GM23338 (cell line): ENCODE measurements around the gene TNFRSF12A. TPM values are rescaled to one million over a fixed set of nuclear protein-coding genes. Genes with fewer than 3 reads are reported as not detected.

Experiments used
- ATAC-seq: fragments of 200-7000 bp; cut with Tn5 transposase; 3 replicates; pipeline ENCODE4 v1.9.1; 2020
- DNase-seq: peaks from one replicate; pipeline ENCODE4 v3.0.0-alpha.2; 2015; ENCODE audit warnings: low spot score
- H2AFZ ChIP-seq: fragments of 200-600 bp; sonication (generic); 2 replicates; pipeline ENCODE4 v1.8.0; 2016; ENCODE audit warnings: antibody characterized with exemption, mild to moderate bottlenecking, moderate library complexity
- H3F3A ChIP-seq: fragments of 200-600 bp; sonication (generic); replicated peaks from 2 replicates; pipeline ENCODE4 v1.8.0; 2017; ENCODE audit warnings: antibody characterized with exemption, mixed run types, low read depth
- H3K27ac ChIP-seq: fragments of 200-600 bp; sonication (generic); 2 replicates; pipeline ENCODE4 v1.6.1; 2016; ENCODE audit warnings: low read depth
- H3K27me3 ChIP-seq: fragments of 200-600 bp; sonication (generic); 2 replicates; pipeline ENCODE4 v1.8.0; 2016; ENCODE audit warnings: mild to moderate bottlenecking, mixed run types, moderate library complexity; ENCODE audit not compliant: insufficient read depth
- H3K36me3 ChIP-seq: fragments of 200-600 bp; sonication (generic); 2 replicates; pipeline ENCODE4 v1.8.0; 2016; ENCODE audit warnings: mild to moderate bottlenecking; ENCODE audit not compliant: insufficient read depth
- H3K4me1 ChIP-seq: fragments of 200-600 bp; sonication (generic); 2 replicates; pipeline ENCODE4 v1.8.0; 2016; ENCODE audit warnings: mild to moderate bottlenecking, moderate library complexity; ENCODE audit not compliant: insufficient read depth
- H3K4me2 ChIP-seq: fragments of 200-600 bp; sonication (generic); 2 replicates; pipeline ENCODE4 v1.7.1; 2017; ENCODE audit warnings: mixed run types
- H3K4me3 ChIP-seq: fragments of 200-600 bp; sonication (generic); 2 replicates; pipeline ENCODE4 v1.6.1; 2016; ENCODE audit warnings: mixed run types
- H3K79me2 ChIP-seq: fragments of 200-600 bp; sonication (generic); replicated peaks from 2 replicates; pipeline ENCODE4 v1.8.0; 2017; ENCODE audit warnings: mild to moderate bottlenecking; ENCODE audit not compliant: insufficient read depth
- H3K9me2 ChIP-seq: fragments of 200-600 bp; sonication (generic); 2 replicates; pipeline ENCODE4 v1.8.0; 2017; ENCODE audit not compliant: insufficient read depth
- H4K20me1 ChIP-seq: fragments of 200-600 bp; sonication (generic); replicated peaks from 2 replicates; pipeline ENCODE4 v1.8.0; 2017; ENCODE audit warnings: mild to moderate bottlenecking; ENCODE audit not compliant: insufficient read depth
- H3K27ac Mint-ChIP-seq: 2 replicates; pipeline ENCODE4 v1.8.0; 2020; ENCODE audit warnings: inconsistent platforms, mild to moderate bottlenecking, moderate library complexity, mixed read lengths
- H3K27me3 Mint-ChIP-seq: 3 replicates; pipeline ENCODE4 v1.8.0; 2022; ENCODE audit warnings: low read depth, mild to moderate bottlenecking, moderate library complexity, mixed read lengths, inconsistent platforms; ENCODE audit not compliant: insufficient read depth, poor library complexity
- H3K36me3 Mint-ChIP-seq: 3 replicates; pipeline ENCODE4 v1.8.0; 2021; ENCODE audit warnings: low read depth, mild to moderate bottlenecking, inconsistent platforms, moderate library complexity, mixed read lengths
- H3K4me1 Mint-ChIP-seq: 3 replicates; pipeline ENCODE4 v1.8.0; 2020; ENCODE audit warnings: mild to moderate bottlenecking, inconsistent platforms, mixed read lengths
- H3K4me3 Mint-ChIP-seq: 3 replicates; pipeline ENCODE4 v1.8.0; 2021; ENCODE audit warnings: moderate library complexity, mild to moderate bottlenecking, inconsistent platforms, mixed read lengths
- H3K9me3 Mint-ChIP-seq: 3 replicates; pipeline ENCODE4 v1.8.0; 2020; ENCODE audit warnings: moderate library complexity, mild to moderate bottlenecking, inconsistent platforms, mixed read lengths
- CREB1 ChIP-seq: fragments of 250-450 bp; sonication (Bioruptor Pico); IDR thresholded peaks from 2 replicates; pipeline ENCODE4 v1.5.0; 2020; ENCODE audit warnings: low read depth, mild to moderate bottlenecking, moderate library complexity
- EZH2 ChIP-seq: fragments of 200-600 bp; sonication (generic); IDR thresholded peaks from one replicate; pipeline ENCODE4 v1.8.0; 2017; ENCODE audit warnings: antibody characterized with exemption, mild to moderate bottlenecking, low read depth; ENCODE audit not compliant: unreplicated experiment
- EZH2phosphoT487 ChIP-seq: fragments of 200-600 bp; sonication (generic); IDR thresholded peaks from one replicate; pipeline ENCODE4 v1.8.1; 2018; ENCODE audit warnings: antibody characterized with exemption; ENCODE audit not compliant: unreplicated experiment
- JUNB ChIP-seq: IDR thresholded peaks from one replicate; pipeline ENCODE4 v1.6.1; 2016; ENCODE audit warnings: antibody characterized with exemption; ENCODE audit not compliant: unreplicated experiment
- NANOG ChIP-seq: IDR thresholded peaks from 2 replicates; pipeline ENCODE4 v1.6.1; 2016; ENCODE audit warnings: antibody characterized with exemption, borderline replicate concordance
- POLR2AphosphoS5 ChIP-seq: IDR thresholded peaks from 2 replicates; pipeline ENCODE4 v1.6.1; 2016; ENCODE audit warnings: antibody characterized with exemption, low read depth
- STAT1 ChIP-seq: IDR thresholded peaks from one replicate; pipeline ENCODE4 v1.6.1; 2016; ENCODE audit warnings: antibody characterized with exemption; ENCODE audit not compliant: unreplicated experiment
- ZNF114 ChIP-seq: fragments of 250-450 bp; sonication (Bioruptor Pico); IDR thresholded peaks from 2 replicates; pipeline ENCODE4 v1.5.0; 2020; ENCODE audit warnings: mild to moderate bottlenecking, moderate library complexity
- ZNF331 ChIP-seq: fragments of 250-450 bp; sonication (Bioruptor Pico); IDR thresholded peaks from 2 replicates; pipeline ENCODE4 v1.5.0; 2020; ENCODE audit warnings: low read depth, mild to moderate bottlenecking, moderate library complexity
- polyA plus RNA-seq: library from polyadenylated mRNA; unstranded; fragments of >200 nt; fragmentation: Nextera tagmentation; extraction: Ambion mirVana; gene quantifications from 2 replicates; pipeline ENCODE4 v1.2.1, GENCODE V29; 2016
- total RNA-seq: library from RNA; depleted of rRNA; stranded (reverse); fragments of >200 nt; shearing (Covaris generic); gene quantifications from 2 replicates; pipeline ENCODE4 v1.2.3, GENCODE V29; 2014
- TF ChIP-seq, protein P1 (sequence below): IDR thresholded peaks from 2 replicates; pipeline ENCODE4 v1.6.1; 2016; ENCODE audit warnings: antibody characterized with exemption
- TF ChIP-seq, protein P2 (sequence below): IDR thresholded peaks from one replicate; pipeline ENCODE4 v1.6.1; 2018; ENCODE audit warnings: antibody characterized with exemption; ENCODE audit not compliant: unreplicated experiment
- TF ChIP-seq, protein P3 (sequence below): fragments of 250-450 bp; sonication (Bioruptor Pico); IDR thresholded peaks from 2 replicates; pipeline ENCODE4 v1.5.0; 2020; ENCODE audit warnings: mild to moderate bottlenecking, moderate library complexity
- TF ChIP-seq, protein P4 (sequence below), 2 experiments: fragments of 200-600 bp in 1 of 2; sonication (generic) in 1 of 2; conservative IDR thresholded peaks; 2 replicates each; pipeline versions ENCODE4 v1.5.1 to v1.6.1; 2016 to 2017; ENCODE audit warnings: antibody characterized with exemption in 2 of 2, low read depth in 2 of 2, mild to moderate bottlenecking in 2 of 2, moderate library complexity in 1 of 2

Gene TNFRSF12A
- total and polyA plus RNA-seq, 2 experiments from 2014 or later = 78.0 to 152 TPM

DNA sequence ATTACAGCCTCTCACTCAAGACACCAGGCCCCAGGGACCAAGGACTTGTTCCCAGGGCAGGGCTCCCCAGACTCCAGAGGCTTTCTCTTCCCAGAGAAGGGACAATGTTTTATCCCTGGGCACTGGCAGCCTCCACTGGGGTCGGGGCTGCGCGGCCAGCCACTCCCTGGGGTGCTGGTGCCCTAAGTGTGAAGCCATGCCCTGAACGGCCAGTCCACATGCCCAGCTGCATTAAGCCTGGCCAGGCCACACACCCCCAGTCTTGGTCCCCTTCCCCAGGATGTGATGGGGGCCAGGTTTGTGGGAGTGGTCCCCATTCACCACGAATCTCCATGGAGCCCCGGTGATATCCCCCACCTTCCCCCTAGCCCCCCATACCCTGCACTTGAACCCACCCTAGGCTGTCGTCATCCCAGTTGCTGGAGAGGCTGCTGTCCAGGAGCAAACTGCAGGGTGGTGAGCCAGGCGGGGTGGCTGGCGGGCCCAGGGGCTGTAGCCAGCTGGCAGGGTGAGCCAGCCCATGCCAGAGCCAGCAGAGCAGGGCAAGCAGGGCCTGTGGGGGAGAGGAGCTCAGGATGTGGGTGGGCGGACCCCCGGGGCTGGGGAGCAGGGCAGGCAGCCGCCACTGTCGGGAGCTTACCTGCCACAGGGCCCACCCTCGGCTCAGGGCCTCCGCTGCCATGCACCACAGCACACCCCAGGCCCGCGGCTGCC is 46.4 kb upstream of the TNFRSF12A start:
- H3K27me3 ChIP-seq = no peaks in the 10 kb centered on the region
- H3K4me3 Mint-ChIP-seq = no peak overlapping the region
- no peaks in the 10 kb centered on the region for H3K9me3 Mint-ChIP-seq
- H3K36me3 ChIP-seq = 0 out of 2 replicates have a peak, but pooled peaks cover 3% of the 10 kb centered on the region
- TF ChIP-seq POLR2AphosphoS5 (no peak), CREB1 (no peak), ZNF114 (CRISPR knock-in tag) (no peak), ZNF331 (CRISPR knock-in tag) (no peak), NANOG (no peak), STAT1 (no peak), EZH2 (no peak), EZH2phosphoT487 (no peak), JUNB (no peak)
- TF ChIP-seq, protein P1, sequence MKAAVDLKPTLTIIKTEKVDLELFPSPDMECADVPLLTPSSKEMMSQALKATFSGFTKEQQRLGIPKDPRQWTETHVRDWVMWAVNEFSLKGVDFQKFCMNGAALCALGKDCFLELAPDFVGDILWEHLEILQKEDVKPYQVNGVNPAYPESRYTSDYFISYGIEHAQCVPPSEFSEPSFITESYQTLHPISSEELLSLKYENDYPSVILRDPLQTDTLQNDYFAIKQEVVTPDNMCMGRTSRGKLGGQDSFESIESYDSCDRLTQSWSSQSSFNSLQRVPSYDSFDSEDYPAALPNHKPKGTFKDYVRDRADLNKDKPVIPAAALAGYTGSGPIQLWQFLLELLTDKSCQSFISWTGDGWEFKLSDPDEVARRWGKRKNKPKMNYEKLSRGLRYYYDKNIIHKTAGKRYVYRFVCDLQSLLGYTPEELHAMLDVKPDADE = no peak
- TF ChIP-seq, protein P2, sequence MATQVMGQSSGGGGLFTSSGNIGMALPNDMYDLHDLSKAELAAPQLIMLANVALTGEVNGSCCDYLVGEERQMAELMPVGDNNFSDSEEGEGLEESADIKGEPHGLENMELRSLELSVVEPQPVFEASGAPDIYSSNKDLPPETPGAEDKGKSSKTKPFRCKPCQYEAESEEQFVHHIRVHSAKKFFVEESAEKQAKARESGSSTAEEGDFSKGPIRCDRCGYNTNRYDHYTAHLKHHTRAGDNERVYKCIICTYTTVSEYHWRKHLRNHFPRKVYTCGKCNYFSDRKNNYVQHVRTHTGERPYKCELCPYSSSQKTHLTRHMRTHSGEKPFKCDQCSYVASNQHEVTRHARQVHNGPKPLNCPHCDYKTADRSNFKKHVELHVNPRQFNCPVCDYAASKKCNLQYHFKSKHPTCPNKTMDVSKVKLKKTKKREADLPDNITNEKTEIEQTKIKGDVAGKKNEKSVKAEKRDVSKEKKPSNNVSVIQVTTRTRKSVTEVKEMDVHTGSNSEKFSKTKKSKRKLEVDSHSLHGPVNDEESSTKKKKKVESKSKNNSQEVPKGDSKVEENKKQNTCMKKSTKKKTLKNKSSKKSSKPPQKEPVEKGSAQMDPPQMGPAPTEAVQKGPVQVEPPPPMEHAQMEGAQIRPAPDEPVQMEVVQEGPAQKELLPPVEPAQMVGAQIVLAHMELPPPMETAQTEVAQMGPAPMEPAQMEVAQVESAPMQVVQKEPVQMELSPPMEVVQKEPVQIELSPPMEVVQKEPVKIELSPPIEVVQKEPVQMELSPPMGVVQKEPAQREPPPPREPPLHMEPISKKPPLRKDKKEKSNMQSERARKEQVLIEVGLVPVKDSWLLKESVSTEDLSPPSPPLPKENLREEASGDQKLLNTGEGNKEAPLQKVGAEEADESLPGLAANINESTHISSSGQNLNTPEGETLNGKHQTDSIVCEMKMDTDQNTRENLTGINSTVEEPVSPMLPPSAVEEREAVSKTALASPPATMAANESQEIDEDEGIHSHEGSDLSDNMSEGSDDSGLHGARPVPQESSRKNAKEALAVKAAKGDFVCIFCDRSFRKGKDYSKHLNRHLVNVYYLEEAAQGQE = no peak
- TF ChIP-seq, protein P3, sequence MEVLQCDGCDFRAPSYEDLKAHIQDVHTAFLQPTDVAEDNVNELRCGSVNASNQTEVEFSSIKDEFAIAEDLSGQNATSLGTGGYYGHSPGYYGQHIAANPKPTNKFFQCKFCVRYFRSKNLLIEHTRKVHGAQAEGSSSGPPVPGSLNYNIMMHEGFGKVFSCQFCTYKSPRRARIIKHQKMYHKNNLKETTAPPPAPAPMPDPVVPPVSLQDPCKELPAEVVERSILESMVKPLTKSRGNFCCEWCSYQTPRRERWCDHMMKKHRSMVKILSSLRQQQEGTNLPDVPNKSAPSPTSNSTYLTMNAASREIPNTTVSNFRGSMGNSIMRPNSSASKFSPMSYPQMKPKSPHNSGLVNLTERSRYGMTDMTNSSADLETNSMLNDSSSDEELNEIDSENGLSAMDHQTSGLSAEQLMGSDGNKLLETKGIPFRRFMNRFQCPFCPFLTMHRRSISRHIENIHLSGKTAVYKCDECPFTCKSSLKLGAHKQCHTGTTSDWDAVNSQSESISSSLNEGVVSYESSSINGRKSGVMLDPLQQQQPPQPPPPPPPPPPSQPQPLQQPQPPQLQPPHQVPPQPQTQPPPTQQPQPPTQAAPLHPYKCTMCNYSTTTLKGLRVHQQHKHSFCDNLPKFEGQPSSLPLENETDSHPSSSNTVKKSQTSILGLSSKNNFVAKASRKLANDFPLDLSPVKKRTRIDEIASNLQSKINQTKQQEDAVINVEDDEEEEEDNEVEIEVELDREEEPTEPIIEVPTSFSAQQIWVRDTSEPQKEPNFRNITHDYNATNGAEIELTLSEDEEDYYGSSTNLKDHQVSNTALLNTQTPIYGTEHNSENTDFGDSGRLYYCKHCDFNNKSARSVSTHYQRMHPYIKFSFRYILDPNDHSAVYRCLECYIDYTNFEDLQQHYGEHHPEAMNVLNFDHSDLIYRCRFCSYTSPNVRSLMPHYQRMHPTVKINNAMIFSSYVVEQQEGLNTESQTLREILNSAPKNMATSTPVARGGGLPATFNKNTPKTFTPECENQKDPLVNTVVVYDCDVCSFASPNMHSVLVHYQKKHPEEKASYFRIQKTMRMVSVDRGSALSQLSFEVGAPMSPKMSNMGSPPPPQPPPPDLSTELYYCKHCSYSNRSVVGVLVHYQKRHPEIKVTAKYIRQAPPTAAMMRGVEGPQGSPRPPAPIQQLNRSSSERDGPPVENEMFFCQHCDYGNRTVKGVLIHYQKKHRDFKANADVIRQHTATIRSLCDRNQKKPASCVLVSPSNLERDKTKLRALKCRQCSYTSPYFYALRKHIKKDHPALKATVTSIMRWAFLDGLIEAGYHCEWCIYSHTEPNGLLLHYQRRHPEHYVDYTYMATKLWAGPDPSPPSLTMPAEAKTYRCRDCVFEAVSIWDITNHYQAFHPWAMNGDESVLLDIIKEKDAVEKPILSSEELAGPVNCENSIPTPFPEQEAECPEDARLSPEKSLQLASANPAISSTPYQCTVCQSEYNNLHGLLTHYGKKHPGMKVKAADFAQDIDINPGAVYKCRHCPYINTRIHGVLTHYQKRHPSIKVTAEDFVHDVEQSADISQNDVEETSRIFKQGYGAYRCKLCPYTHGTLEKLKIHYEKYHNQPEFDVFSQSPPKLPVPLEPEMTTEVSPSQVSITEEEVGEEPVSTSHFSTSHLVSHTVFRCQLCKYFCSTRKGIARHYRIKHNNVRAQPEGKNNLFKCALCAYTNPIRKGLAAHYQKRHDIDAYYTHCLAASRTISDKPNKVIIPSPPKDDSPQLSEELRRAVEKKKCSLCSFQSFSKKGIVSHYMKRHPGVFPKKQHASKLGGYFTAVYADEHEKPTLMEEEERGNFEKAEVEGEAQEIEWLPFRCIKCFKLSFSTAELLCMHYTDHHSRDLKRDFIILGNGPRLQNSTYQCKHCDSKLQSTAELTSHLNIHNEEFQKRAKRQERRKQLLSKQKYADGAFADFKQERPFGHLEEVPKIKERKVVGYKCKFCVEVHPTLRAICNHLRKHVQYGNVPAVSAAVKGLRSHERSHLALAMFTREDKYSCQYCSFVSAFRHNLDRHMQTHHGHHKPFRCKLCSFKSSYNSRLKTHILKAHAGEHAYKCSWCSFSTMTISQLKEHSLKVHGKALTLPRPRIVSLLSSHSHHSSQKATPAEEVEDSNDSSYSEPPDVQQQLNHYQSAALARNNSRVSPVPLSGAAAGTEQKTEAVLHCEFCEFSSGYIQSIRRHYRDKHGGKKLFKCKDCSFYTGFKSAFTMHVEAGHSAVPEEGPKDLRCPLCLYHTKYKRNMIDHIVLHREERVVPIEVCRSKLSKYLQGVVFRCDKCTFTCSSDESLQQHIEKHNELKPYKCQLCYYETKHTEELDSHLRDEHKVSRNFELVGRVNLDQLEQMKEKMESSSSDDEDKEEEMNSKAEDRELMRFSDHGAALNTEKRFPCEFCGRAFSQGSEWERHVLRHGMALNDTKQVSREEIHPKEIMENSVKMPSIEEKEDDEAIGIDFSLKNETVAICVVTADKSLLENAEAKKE = no peak
- TF ChIP-seq, protein P4, sequence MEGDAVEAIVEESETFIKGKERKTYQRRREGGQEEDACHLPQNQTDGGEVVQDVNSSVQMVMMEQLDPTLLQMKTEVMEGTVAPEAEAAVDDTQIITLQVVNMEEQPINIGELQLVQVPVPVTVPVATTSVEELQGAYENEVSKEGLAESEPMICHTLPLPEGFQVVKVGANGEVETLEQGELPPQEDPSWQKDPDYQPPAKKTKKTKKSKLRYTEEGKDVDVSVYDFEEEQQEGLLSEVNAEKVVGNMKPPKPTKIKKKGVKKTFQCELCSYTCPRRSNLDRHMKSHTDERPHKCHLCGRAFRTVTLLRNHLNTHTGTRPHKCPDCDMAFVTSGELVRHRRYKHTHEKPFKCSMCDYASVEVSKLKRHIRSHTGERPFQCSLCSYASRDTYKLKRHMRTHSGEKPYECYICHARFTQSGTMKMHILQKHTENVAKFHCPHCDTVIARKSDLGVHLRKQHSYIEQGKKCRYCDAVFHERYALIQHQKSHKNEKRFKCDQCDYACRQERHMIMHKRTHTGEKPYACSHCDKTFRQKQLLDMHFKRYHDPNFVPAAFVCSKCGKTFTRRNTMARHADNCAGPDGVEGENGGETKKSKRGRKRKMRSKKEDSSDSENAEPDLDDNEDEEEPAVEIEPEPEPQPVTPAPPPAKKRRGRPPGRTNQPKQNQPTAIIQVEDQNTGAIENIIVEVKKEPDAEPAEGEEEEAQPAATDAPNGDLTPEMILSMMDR (conservative IDR thresholded peaks at IDR 0.05; ENCODE audit: low read depth in 2 of 2) = no peak
- H2AFZ ChIP-seq = no peak overlapping the region
- H3K4me2 ChIP-seq = no peak overlapping the region
- peaks cover 18% of the 10 kb centered on the region for H4K20me1 ChIP-seq
- peaks cover 2% of the 10 kb centered on the region; the same call in 1 of the 2 replicates for H3K79me2 ChIP-seq
- ATAC-seq (no peak), DNase-seq (no peak)
- H3F3A ChIP-seq = peaks cover 19% of the 10 kb centered on the region
- peaks cover 15% of the 10 kb centered on the region; the same call in 2 of the 3 replicates for H3K4me1 Mint-ChIP-seq
- H3K36me3 Mint-ChIP-seq = peaks cover 37% of the 10 kb centered on the region
- H3K27ac Mint-ChIP-seq = no peak overlapping the region
- peaks cover 24% of the 10 kb centered on the region for H3K27me3 Mint-ChIP-seq
- H3K4me1 ChIP-seq = no peaks in the 10 kb centered on the region; the same call in 1 of the 2 replicates
- no peaks in the 10 kb centered on the region for H3K9me2 ChIP-seq
- H3K27ac ChIP-seq = no peak overlapping the region
- no peak overlapping the region for H3K4me3 ChIP-seq
